Nucleus accumbens (tissue), 56 donors: ENCODE results near the gene AIMP1.

ENCODE experiments used
- DNase-seq, 56 donors: peaks; one replicate each; lab custom pipeline; 2025; lab: John Stamatoyannopoulos, UW

The AIMP1 gene

GRCh38 chr4:106315968-106316772, at the start of gene AIMP1, which contains the start of gene TBCK:
Gene AIMP1 (plus strand): TSS chr4:106316550. CDS start chr4:106325010, 8,460 bp downstream.
Gene TBCK (minus strand): TSS chr4:106316209. CDS start chr4:106308960, 7,249 bp downstream.
- peak; percentile 58 to 96 (median 87) for DNase-seq

GRCh38 chr4:106268786-106269185, 47.6 kb upstream of the AIMP1 start:
- DNase-seq: no peak

GRCh38 chr4:106269711-106270110, 46.6 kb upstream of the AIMP1 start:
- DNase-seq: no peak

GRCh38 chr4:106270736-106271135, 45.6 kb upstream of the AIMP1 start:
- DNase-seq: no peak

- no peak for DNase-seq
Observed at GRCh38 chr4:106273831-106274230, 42.5 kb upstream of the AIMP1 start.

- no peak for DNase-seq
Observed at GRCh38 chr4:106277140-106277675, 39.1 kb upstream of the AIMP1 start.

GRCh38 chr4:106284227-106284626, 32.1 kb upstream of the AIMP1 start:
- no peak for DNase-seq

- no peak for DNase-seq
Observed at GRCh38 chr4:106286611-106287010, 29.7 kb upstream of the AIMP1 start.

GRCh38 chr4:106287353-106287969, 28.9 kb upstream of the AIMP1 start:
- DNase-seq: no peak

GRCh38 chr4:106289737-106290136, 26.6 kb upstream of the AIMP1 start:
- no peak for DNase-seq

- no peak for DNase-seq
Observed at GRCh38 chr4:106291678-106292077, 24.7 kb upstream of the AIMP1 start.

GRCh38 chr4:106294062-106294461, 22.3 kb upstream of the AIMP1 start:
- no peak for DNase-seq

GRCh38 chr4:106297245-106298035, 18.9 kb upstream of the AIMP1 start:
- no peak for DNase-seq

GRCh38 chr4:106299977-106300376, 16.4 kb upstream of the AIMP1 start:
- no peak for DNase-seq

GRCh38 chr4:106301393-106302061, 14.8 kb upstream of the AIMP1 start:
- DNase-seq: no peak

GRCh38 chr4:106302062-106302438, 14.3 kb upstream of the AIMP1 start:
- no peak for DNase-seq

GRCh38 chr4:106303548-106304281, 12.6 kb upstream of the AIMP1 start:
- DNase-seq: no peak

- DNase-seq: no peak
Observed at GRCh38 chr4:106304632-106305031, 11.7 kb upstream of the AIMP1 start.

- DNase-seq: no peak
Observed at GRCh38 chr4:106305435-106306055, 10.8 kb upstream of the AIMP1 start.
